CD4-positive, alpha-beta T cell treated with Interferon gamma for 1 hour (primary cell): ENCODE data around the gene PAX8.
A peak's percentile ranks its signal among the peaks of the same experiment; 100 is the strongest.

Source experiments
- DNase-seq: peaks from one replicate; pipeline ENCODE4 v3.0.0-alpha.2; 2020

The PAX8 gene

GRCh38 chr2:113236367-113237159 is 42.2 kb downstream of the PAX8 start:
- DNase-seq: no peak

- DNase-seq: peak; percentile 72
These were observed 43.1 kb downstream of the PAX8 start for GRCh38 chr2:113235347-113236226.

- DNase-seq: no peak
These were observed 43.9 kb downstream of the PAX8 start for GRCh38 chr2:113234721-113235346.

- no peak for DNase-seq
These were observed 44.8 kb downstream of the PAX8 start for GRCh38 chr2:113233593-113234550.

GRCh38 chr2:113232740-113233139 is 46.0 kb downstream of the PAX8 start:
- no peak for DNase-seq

GRCh38 chr2:113232123-113232522 is 46.6 kb downstream of the PAX8 start:
- DNase-seq: no peak

- DNase-seq: no peak
These were observed 47.7 kb downstream of the PAX8 start for GRCh38 chr2:113231064-113231463.

GRCh38 chr2:113230531-113230930 is 48.2 kb downstream of the PAX8 start:
- DNase-seq: no peak

GRCh38 chr2:113229795-113230194 is 48.9 kb downstream of the PAX8 start:
- no peak for DNase-seq

GRCh38 chr2:113228991-113229716 is 49.6 kb downstream of the PAX8 start:
- DNase-seq: no peak

- DNase-seq: no peak
These were observed 50.4 kb downstream of the PAX8 start for GRCh38 chr2:113228351-113228750.

- no peak for DNase-seq
These were observed 51.0 kb downstream of the PAX8 start for GRCh38 chr2:113227698-113228097.

- no peak for DNase-seq
These were observed 51.4 kb downstream of the PAX8 start for GRCh38 chr2:113227290-113227689.

- no peak for DNase-seq
These were observed 52.3 kb downstream of the PAX8 start for GRCh38 chr2:113226462-113226861.

GRCh38 chr2:113225263-113226259 is 53.2 kb downstream of the PAX8 start:
- DNase-seq: no peak

- DNase-seq: no peak
These were observed 54.0 kb downstream of the PAX8 start for GRCh38 chr2:113224647-113225236.

- no peak for DNase-seq
These were observed 54.9 kb downstream of the PAX8 start for GRCh38 chr2:113223813-113224212.

- no peak for DNase-seq
These were observed 56.9 kb downstream of the PAX8 start for GRCh38 chr2:113221846-113222245.

- no peak for DNase-seq
These were observed 57.6 kb downstream of the PAX8 start for GRCh38 chr2:113220970-113221708.
